HUES64 (cell line): ENCODE measurements around the gene IFTAP.

Experiments
- H3K27ac ChIP-seq: 2 replicates; pipeline ENCODE4 v1.7.0; 2013; ENCODE audit warnings: low read depth, low read length, inconsistent platforms
- H3K27me3 ChIP-seq: 2 replicates; pipeline ENCODE4 v1.6.1; 2013; ENCODE audit warnings: mild to moderate bottlenecking, low read length; ENCODE audit not compliant: insufficient read depth
- H3K36me3 ChIP-seq: 2 replicates; pipeline ENCODE4 v1.6.1; 2013; ENCODE audit warnings: mild to moderate bottlenecking, low read length; ENCODE audit not compliant: insufficient read depth
- H3K4me1 ChIP-seq: 2 replicates; pipeline ENCODE4 v1.6.1; 2013; ENCODE audit warnings: mild to moderate bottlenecking, low read length, moderate library complexity; ENCODE audit not compliant: insufficient read depth
- H3K4me3 ChIP-seq: 2 replicates; pipeline ENCODE4 v1.5.1; 2013; ENCODE audit warnings: mild to moderate bottlenecking, low read length, moderate library complexity
- H3K9ac ChIP-seq: 2 replicates; pipeline ENCODE4 v1.6.1; 2013; ENCODE audit warnings: mild to moderate bottlenecking, low read depth, low read length
- H3K9me3 ChIP-seq: 2 replicates; pipeline ENCODE4 v1.6.1; 2013; ENCODE audit warnings: low read depth, low read length; ENCODE audit not compliant: insufficient read depth
- WGBS: fragments of 150-250, 120-280 bp; methylation state at CpG from one replicate; pipeline ENCODE4 v1.1.7; 2013; ENCODE audit warnings: missing lambda C conversion rate; 5-methylcytosine and 5-hydroxymethylcytosine counted together

Gene IFTAP

DNA sequence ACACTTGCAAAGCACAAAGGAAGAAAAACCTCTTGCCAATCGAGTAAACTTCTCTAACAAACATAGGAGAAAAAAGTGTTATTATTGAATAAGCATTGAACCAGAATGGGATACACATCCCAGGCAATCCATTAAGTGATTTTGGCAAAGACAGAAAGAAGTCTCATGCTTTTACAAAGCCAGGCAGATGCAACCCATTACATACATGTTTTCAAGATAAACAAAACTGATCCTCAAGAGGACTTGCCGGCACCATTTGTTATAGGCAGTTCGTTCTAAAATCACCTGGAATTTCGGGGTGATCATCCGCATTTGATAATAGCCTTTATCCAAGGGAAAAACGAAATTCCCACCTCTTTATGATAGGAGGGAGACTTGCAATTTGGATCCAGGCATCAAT is 101.3 kb downstream of the IFTAP start:
- H3K4me1 ChIP-seq, result peaks cover 8% of the 10 kb centered on the region
- no peak overlapping the region for H3K27ac ChIP-seq
- H3K4me3 ChIP-seq, result no peak overlapping the region
- WGBS, result 96% methylated on average over 4 of the region's 6 CpGs
- no peak overlapping the region for H3K9ac ChIP-seq
- H3K27me3 ChIP-seq, result no peaks in the 10 kb centered on the region
- no peaks in the 10 kb centered on the region for H3K9me3 ChIP-seq
- no peaks in the 10 kb centered on the region for H3K36me3 ChIP-seq

- WGBS, result 80% methylated on average over 6 of the region's 6 CpGs
These were observed 102.2 kb downstream of the IFTAP start for GRCh38 chr11:36696550-36696949.

DNA sequence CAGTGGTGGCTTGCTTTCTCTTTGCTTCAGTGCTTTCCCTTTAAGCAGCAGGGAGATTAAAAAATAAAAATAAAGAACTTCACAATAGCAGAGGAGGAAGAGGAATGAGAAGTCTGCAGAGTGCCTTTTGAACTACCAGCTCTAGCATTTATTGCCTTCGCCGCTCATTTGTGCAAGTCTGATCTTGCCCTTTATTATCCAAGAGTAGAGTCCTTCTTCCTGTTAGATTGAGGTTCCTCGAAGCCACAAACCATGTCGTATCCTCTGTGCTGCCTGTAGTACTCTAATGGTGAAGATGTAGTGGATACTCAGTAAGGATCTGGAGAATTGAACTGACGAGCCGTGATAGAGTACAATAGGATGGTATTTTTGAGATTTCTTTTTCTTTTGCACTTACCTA is 105.0 kb downstream of the IFTAP start:
- Histone ChIP-seq H3K36me3 (no peaks in the 10 kb centered on the region), H3K4me1 (peaks cover 25% of the 10 kb centered on the region), H3K27me3 (no peaks in the 10 kb centered on the region), H3K27ac (no peak overlapping the region), H3K9me3 (no peaks in the 10 kb centered on the region), H3K9ac (no peak overlapping the region), H3K4me3 (no peak overlapping the region)
- WGBS, result 98% methylated on average over 4 of the region's 6 CpGs

More at GRCh38 chr11:36696550-36696949, 102.2 kb downstream of the IFTAP start:
- H3K9me3 ChIP-seq, result no peaks in the 10 kb centered on the region
- no peaks in the 10 kb centered on the region for H3K36me3 ChIP-seq
- no peak overlapping the region for H3K27ac ChIP-seq
- peaks cover 18% of the 10 kb centered on the region for H3K4me1 ChIP-seq
- H3K9ac ChIP-seq, result no peak overlapping the region
- no peak overlapping the region for H3K4me3 ChIP-seq
- no peaks in the 10 kb centered on the region for H3K27me3 ChIP-seq

DNA sequence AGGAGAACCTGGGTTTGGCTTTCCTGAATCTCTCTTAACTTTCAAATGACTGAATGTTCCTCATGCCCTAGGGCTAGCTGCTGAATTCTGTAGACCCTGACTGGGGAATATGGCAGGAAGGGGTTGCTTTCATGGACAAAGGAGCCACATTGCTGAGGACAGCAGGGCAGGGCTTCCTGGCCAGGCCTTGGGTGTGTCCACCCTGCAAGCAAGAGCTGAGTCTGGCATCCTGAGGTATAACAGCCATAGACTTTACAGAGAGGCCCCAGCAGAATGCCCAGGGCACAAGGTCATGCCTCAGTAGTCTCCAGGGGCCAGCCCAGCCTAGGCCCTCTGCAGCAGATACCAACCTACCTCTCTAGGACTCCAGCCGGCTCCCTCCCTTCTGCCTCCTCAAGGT is 105.9 kb downstream of the IFTAP start:
- H3K27ac ChIP-seq, result no peak overlapping the region
- no peak overlapping the region for H3K4me3 ChIP-seq
- H3K4me1 ChIP-seq, result peaks cover 25% of the 10 kb centered on the region
- 81% methylated on average over 1 of the region's 1 CpG for WGBS
- H3K27me3 ChIP-seq, result no peaks in the 10 kb centered on the region
- no peaks in the 10 kb centered on the region for H3K36me3 ChIP-seq
- H3K9ac ChIP-seq, result no peak overlapping the region
- H3K9me3 ChIP-seq, result no peaks in the 10 kb centered on the region

GRCh38 chr11:36702330-36703054 is 108.2 kb downstream of the IFTAP start:
- no peak overlapping the region for H3K27ac ChIP-seq
- H3K9me3 ChIP-seq, result no peaks in the 10 kb centered on the region
- H3K36me3 ChIP-seq, result no peaks in the 10 kb centered on the region
- H3K9ac ChIP-seq, result no peak overlapping the region
- no peaks in the 10 kb centered on the region for H3K27me3 ChIP-seq
- 53% methylated on average over 5 of the region's 5 CpGs for WGBS
- H3K4me1 ChIP-seq, result peaks cover 25% of the 10 kb centered on the region
- H3K4me3 ChIP-seq, result no peak overlapping the region

DNA sequence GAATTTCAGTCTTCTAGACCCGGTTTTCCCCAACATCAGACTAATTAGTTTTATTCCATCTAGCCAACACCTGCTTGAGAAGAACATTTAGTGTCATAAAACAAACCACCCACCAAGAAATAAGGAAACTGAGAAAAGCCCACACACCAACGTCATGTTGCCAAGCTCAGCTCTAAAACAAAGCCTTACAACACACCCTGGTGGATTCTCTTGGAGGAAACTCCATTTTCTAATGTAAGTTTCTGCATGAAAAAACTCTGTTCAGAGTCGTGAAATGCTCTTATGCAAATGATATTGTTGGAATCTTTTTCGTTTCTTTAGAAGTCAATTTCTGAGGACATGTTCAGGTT is 108.7 kb downstream of the IFTAP start:
- no peak overlapping the region for H3K9ac ChIP-seq
- no peaks in the 10 kb centered on the region for H3K27me3 ChIP-seq
- whole genome bisulfite sequencing, result 43% methylated on average over 4 of the region's 4 CpGs
- H3K4me1 ChIP-seq, result peaks cover 25% of the 10 kb centered on the region
- no peaks in the 10 kb centered on the region for H3K9me3 ChIP-seq
- H3K36me3 ChIP-seq, result no peaks in the 10 kb centered on the region
- H3K27ac ChIP-seq, result no peak overlapping the region
- no peak overlapping the region for H3K4me3 ChIP-seq
